Kidney (tissue), 14 donors: ENCODE data around the gene MARCHF10. TPM values are rescaled to one million over a fixed set of nuclear protein-coding genes. Genes with fewer than 3 reads are reported as not detected.
A peak's percentile ranks its signal among the peaks of the same experiment; 100 is the strongest.

Experiments used
- DNase-seq, 5 donors: peaks; one replicate each; pipeline ENCODE4 v3.0.0-alpha.2; 2013 to 2020
- FAIRE-seq: peaks from 2 replicates; lab custom pipeline; 2012; peaks lifted over from hg19 to GRCh38; lab: Jason Lieb, UNC
- H3K27ac ChIP-seq, 2 donors: one replicate each; pipeline ENCODE4 v1.7.0; 2013; ENCODE audit warnings: low read depth in 2 of 2, low read length in 2 of 2, inconsistent platforms in 1 of 2
- H3K27me3 ChIP-seq: one replicate; pipeline ENCODE4 v1.7.1; 2013; ENCODE audit warnings: low read length, inconsistent platforms; ENCODE audit not compliant: control insufficient read depth, insufficient read depth
- H3K36me3 ChIP-seq, 3 donors: one replicate each; pipeline versions ENCODE4 v1.7.0 to v1.7.1; 2013; ENCODE audit warnings: low read length in 3 of 3, control low read depth in 1 of 3, inconsistent platforms in 1 of 3; ENCODE audit not compliant: insufficient read depth in 3 of 3, control insufficient read depth in 2 of 3
- H3K4me1 ChIP-seq, 3 donors: one replicate each; pipeline versions ENCODE4 v1.7.0 to v1.7.1; 2013; ENCODE audit warnings: low read length in 3 of 3, inconsistent platforms in 1 of 3, low read depth in 1 of 3; ENCODE audit not compliant: control insufficient read depth in 2 of 3, insufficient read depth in 2 of 3
- H3K4me3 ChIP-seq, 3 donors: one replicate each; pipeline versions ENCODE4 v1.7.0 to v1.8.1; 2013; ENCODE audit warnings: low read length in 3 of 3, control low read depth in 1 of 3, inconsistent platforms in 1 of 3
- H3K9ac ChIP-seq, 3 donors: one replicate each; pipeline versions ENCODE4 v1.7.0 to v1.7.1; 2013; ENCODE audit warnings: low read length in 3 of 3, control low read depth in 1 of 3, inconsistent platforms in 1 of 3
- H3K9me3 ChIP-seq, 3 donors: one replicate each; pipeline versions ENCODE4 v1.7.0 to v1.7.1; 2013; ENCODE audit warnings: low read length in 3 of 3, control low read depth in 1 of 3, inconsistent platforms in 1 of 3; ENCODE audit not compliant: control insufficient read depth in 2 of 3, insufficient read depth in 1 of 3
- CTCF ChIP-seq: IDR thresholded peaks from 3 replicates; pipeline ENCODE4 v1.5.1; 2012; ENCODE audit warnings: mild to moderate bottlenecking, moderate library complexity, borderline replicate concordance; ENCODE audit not compliant: insufficient read depth; ENCODE audit errors: extremely low read depth
- intact Hi-C: fragments of 100-400 bp; cut with DNase I; formaldehyde crosslinking; loops from one replicate; pipeline ENCODE4 v1.11.1; 2022
- polyA plus RNA-seq: library from polyadenylated mRNA; stranded (reverse); fragments of 350-450 nt; fragmentation: Illumina TruSeq; extraction: RNeasy Lipid Tissue Mini Kit (QIAGEN cat#74804); gene quantifications from one replicate; pipeline ENCODE4 v1.2.3, GENCODE V29; 2014; ENCODE audit warnings: low read depth, low replicate concordance; ENCODE audit not compliant: insufficient read depth
- total RNA-seq: library from RNA; stranded (reverse); fragmentation: NEBNext Ultra II Directional; extraction: Animal tissue kit (Norgen Biotek cat#: 25700); gene quantifications from one replicate; pipeline ENCODE4 v1.2.1, GENCODE V29; 2021
- donor health status: control.
- donor health status: control.
- donor health status: control.
- donor health status: control.
- donor health status: control.
- donor health status: DM: yes; HTN: yes; CAD: no.
- donor health status: Normal renal cell carcinoma (clear cell type).

MARCHF10 gene
- total and polyA plus RNA-seq, 2 donors from 2014 or later = 0.66 to 6.3 TPM

GRCh38 chr17:62704381-62704971 is 103.6 kb downstream of the MARCHF10 start:
- intact Hi-C loops = loop anchor here (10.0 kb wide), 1 partner anchor 260 kb away; the partner anchor contains the start of gene TANC2
- Histone ChIP-seq H3K9me3 (peaks cover 0 to 5% (median 0%) of the 10 kb centered on the region in 3 donors), H3K27me3 (no peaks in the 10 kb centered on the region), H3K9ac (peak overlapping the region in 1 of 3 donors; percentile 28), H3K4me3 (peak overlapping the region; percentile 2 to 48 (median 34)), H3K27ac (peak overlapping the region; percentile 71 to 76), H3K36me3 (no peaks in the 10 kb centered on the region), H3K4me1 (peaks cover 0 to 10% (median 0%) of the 10 kb centered on the region in 3 donors)
- no peak for FAIRE-seq
- DNase-seq = peak; percentile 66 to 94 (median 84)
- TF ChIP-seq CTCF = no peak

- peak overlapping the region in 1 of 3 donors; percentile 48 for H3K4me3 ChIP-seq
- no peaks in the 10 kb centered on the region for H3K36me3 ChIP-seq
- peak overlapping the region in 2 of 3 donors; percentile 11 to 46 for H3K9ac ChIP-seq
- FAIRE-seq (no peak), DNase-seq (peak; percentile 82 to 93 (median 87))
- H3K9me3 ChIP-seq = peaks cover 0 to 5% (median 0%) of the 10 kb centered on the region in 3 donors
- peak overlapping the region; percentile 76 to 82 for H3K27ac ChIP-seq
- no peaks in the 10 kb centered on the region for H3K27me3 ChIP-seq
- TF ChIP-seq CTCF = peak; percentile 83
- H3K4me1 ChIP-seq = peaks cover 0 to 10% (median 0%) of the 10 kb centered on the region in 3 donors
- intact Hi-C loops = loop anchor here (10.0 kb wide), 1 partner anchor 261 kb away; the partner anchor contains the start of gene TANC2
Observed at GRCh38 chr17:62703776-62704380, 104.2 kb downstream of the MARCHF10 start.

GRCh38 chr17:62703261-62703775 is 104.8 kb downstream of the MARCHF10 start:
- no peaks in the 10 kb centered on the region for H3K27me3 ChIP-seq
- H3K9me3 ChIP-seq = no peaks in the 10 kb centered on the region
- peak overlapping the region in 1 of 3 donors; percentile 48 for H3K4me3 ChIP-seq
- no peak for FAIRE-seq
- H3K9ac ChIP-seq = peak overlapping the region in 2 of 3 donors; percentile 11 to 46
- TF ChIP-seq CTCF = no peak
- peaks cover 0 to 10% (median 0%) of the 10 kb centered on the region in 3 donors for H3K4me1 ChIP-seq
- intact Hi-C loops = loop anchor here (10.0 kb wide), 1 partner anchor 261 kb away; the partner anchor contains the start of gene TANC2
- no peaks in the 10 kb centered on the region for H3K36me3 ChIP-seq
- DNase-seq = peak in 2 of 5 donors; percentile 64 to 96
- H3K27ac ChIP-seq = peak overlapping the region; percentile 59 to 82
